GM19043 (cell line): ENCODE results near the gene FNIP1.
A peak's percentile ranks its signal among the peaks of the same experiment; 100 is the strongest.
"Not testable (repeated sequence)": the region's sequence is repeated elsewhere in the genome, so short reads cannot be mapped to it uniquely, and the experiment has no call there.

Experiments
- ATAC-seq: cut with Tn5 transposase; IDR thresholded peaks from one replicate; pipeline ENCODE4 v1.9.1; 2021; ENCODE audit warnings: low read depth; ENCODE audit not compliant: unreplicated experiment

Gene FNIP1

GRCh38 chr5:131644370-131644769, 152.4 kb downstream of the FNIP1 start:
- no peak for ATAC-seq

- ATAC-seq, result no peak
Observed at GRCh38 chr5:131641494-131641893, 155.3 kb downstream of the FNIP1 start.

- peak; percentile 38 for ATAC-seq
Observed at GRCh38 chr5:131640043-131640856, 156.6 kb downstream of the FNIP1 start.

- no peak for ATAC-seq
Observed at GRCh38 chr5:131639148-131639547, 157.7 kb downstream of the FNIP1 start.

- no peak for ATAC-seq
Observed at GRCh38 chr5:131637694-131638093, 159.1 kb downstream of the FNIP1 start.

GRCh38 chr5:131635684-131636572, 160.9 kb downstream of the FNIP1 start:
- no peak for ATAC-seq

- peak; percentile 82 for ATAC-seq
Observed at GRCh38 chr5:131634996-131635683, 161.7 kb downstream of the FNIP1 start, which contains the start of gene RAPGEF6. TSS of gene RAPGEF6 (minus strand) at chr5:131635229. CDS start at chr5:131635030, 199 bp downstream.

GRCh38 chr5:131634666-131634995, 162.2 kb downstream of the FNIP1 start:
- ATAC-seq, result peak; percentile 21

- no peak for ATAC-seq
Observed at GRCh38 chr5:131634238-131634637, 162.6 kb downstream of the FNIP1 start.

- ATAC-seq, result no peak
Observed at GRCh38 chr5:131633830-131634229, 163.0 kb downstream of the FNIP1 start.

GRCh38 chr5:131630963-131631350, 165.9 kb downstream of the FNIP1 start:
- ATAC-seq, result no peak

- no peak for ATAC-seq
Observed at GRCh38 chr5:131630208-131630962, 166.4 kb downstream of the FNIP1 start.

- no peak for ATAC-seq
Observed at GRCh38 chr5:131628990-131629389, 167.8 kb downstream of the FNIP1 start.

GRCh38 chr5:131627207-131627865, 169.5 kb downstream of the FNIP1 start:
- no peak for ATAC-seq

- ATAC-seq, result no peak
Observed at GRCh38 chr5:131622633-131623032, 174.2 kb downstream of the FNIP1 start.

- not testable (repeated sequence) for ATAC-seq
Observed at GRCh38 chr5:131621164-131621563, 175.7 kb downstream of the FNIP1 start.

- ATAC-seq, result no peak
Observed at GRCh38 chr5:131619102-131619501, 177.7 kb downstream of the FNIP1 start.

GRCh38 chr5:131617140-131617822, 179.5 kb downstream of the FNIP1 start:
- no peak for ATAC-seq

GRCh38 chr5:131615957-131616356, 180.9 kb downstream of the FNIP1 start:
- no peak for ATAC-seq
